Measurements from ENCODE around the gene GALNTL6. TPM values are rescaled to one million over a fixed set of nuclear protein-coding genes. Genes with fewer than 3 reads are reported as not detected.

The GALNTL6 gene
- total RNA-seq, 1 experiment from 2014 or later: not detected

GRCh38 chr4:172866421-172866820 lies 1053.2 kb downstream of the GALNTL6 start (continued):
- TF ChIP-seq, protein P1, sequence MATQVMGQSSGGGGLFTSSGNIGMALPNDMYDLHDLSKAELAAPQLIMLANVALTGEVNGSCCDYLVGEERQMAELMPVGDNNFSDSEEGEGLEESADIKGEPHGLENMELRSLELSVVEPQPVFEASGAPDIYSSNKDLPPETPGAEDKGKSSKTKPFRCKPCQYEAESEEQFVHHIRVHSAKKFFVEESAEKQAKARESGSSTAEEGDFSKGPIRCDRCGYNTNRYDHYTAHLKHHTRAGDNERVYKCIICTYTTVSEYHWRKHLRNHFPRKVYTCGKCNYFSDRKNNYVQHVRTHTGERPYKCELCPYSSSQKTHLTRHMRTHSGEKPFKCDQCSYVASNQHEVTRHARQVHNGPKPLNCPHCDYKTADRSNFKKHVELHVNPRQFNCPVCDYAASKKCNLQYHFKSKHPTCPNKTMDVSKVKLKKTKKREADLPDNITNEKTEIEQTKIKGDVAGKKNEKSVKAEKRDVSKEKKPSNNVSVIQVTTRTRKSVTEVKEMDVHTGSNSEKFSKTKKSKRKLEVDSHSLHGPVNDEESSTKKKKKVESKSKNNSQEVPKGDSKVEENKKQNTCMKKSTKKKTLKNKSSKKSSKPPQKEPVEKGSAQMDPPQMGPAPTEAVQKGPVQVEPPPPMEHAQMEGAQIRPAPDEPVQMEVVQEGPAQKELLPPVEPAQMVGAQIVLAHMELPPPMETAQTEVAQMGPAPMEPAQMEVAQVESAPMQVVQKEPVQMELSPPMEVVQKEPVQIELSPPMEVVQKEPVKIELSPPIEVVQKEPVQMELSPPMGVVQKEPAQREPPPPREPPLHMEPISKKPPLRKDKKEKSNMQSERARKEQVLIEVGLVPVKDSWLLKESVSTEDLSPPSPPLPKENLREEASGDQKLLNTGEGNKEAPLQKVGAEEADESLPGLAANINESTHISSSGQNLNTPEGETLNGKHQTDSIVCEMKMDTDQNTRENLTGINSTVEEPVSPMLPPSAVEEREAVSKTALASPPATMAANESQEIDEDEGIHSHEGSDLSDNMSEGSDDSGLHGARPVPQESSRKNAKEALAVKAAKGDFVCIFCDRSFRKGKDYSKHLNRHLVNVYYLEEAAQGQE (IDR thresholded peaks at IDR 0.05; ENCODE audit: low read depth): no peak
- TF ChIP-seq YY1 (IDR thresholded peaks at IDR 0.05; ENCODE audit: extremely low read depth, insufficient replicate concordance, low read depth, low read length) (no peak), EZH2 (IDR thresholded peaks at IDR 0.05) (no peak), SRF (IDR thresholded peaks at IDR 0.05; ENCODE audit: low read depth) (no peak)

DNA sequence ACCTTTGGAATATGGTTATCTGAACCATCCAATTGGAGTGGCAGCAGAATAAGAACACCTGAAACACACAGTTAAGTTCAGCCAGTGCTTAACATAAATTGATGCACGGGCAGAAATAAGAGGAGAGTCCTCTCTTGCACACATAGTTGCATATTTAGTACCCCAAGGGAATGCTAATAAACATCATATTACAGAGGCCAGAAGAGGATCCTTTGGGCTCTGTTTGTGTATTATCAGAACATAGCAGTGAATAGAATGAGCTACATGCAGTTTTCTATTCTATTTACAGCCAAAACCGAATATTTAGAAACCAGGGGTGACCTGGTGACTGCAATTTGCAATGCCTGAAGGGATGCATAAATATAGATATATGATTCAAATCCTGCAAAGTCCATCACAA lies 1054.6 kb downstream of the GALNTL6 start:
- H3K4me2 ChIP-seq (ENCODE audit: low read length): no peak overlapping the region
- no peaks in the 10 kb centered on the region for H3K9me3 ChIP-seq (ENCODE audit: control insufficient read depth in 1 of 2, insufficient read depth in 1 of 2, low read depth in 1 of 2, low read length in 2 of 2)
- H3K79me2 ChIP-seq (ENCODE audit: insufficient read depth, low read length): no peaks in the 10 kb centered on the region
- no peak overlapping the region for H2AFZ ChIP-seq (ENCODE audit: low read depth, low read length, poor library complexity, severe bottlenecking)
- TF ChIP-seq, protein P2, sequence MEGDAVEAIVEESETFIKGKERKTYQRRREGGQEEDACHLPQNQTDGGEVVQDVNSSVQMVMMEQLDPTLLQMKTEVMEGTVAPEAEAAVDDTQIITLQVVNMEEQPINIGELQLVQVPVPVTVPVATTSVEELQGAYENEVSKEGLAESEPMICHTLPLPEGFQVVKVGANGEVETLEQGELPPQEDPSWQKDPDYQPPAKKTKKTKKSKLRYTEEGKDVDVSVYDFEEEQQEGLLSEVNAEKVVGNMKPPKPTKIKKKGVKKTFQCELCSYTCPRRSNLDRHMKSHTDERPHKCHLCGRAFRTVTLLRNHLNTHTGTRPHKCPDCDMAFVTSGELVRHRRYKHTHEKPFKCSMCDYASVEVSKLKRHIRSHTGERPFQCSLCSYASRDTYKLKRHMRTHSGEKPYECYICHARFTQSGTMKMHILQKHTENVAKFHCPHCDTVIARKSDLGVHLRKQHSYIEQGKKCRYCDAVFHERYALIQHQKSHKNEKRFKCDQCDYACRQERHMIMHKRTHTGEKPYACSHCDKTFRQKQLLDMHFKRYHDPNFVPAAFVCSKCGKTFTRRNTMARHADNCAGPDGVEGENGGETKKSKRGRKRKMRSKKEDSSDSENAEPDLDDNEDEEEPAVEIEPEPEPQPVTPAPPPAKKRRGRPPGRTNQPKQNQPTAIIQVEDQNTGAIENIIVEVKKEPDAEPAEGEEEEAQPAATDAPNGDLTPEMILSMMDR (IDR thresholded peaks at IDR 0.05 in 2 of 3, conservative IDR thresholded peaks at IDR 0.05 in 1 of 3; ENCODE audit: borderline replicate concordance in 1 of 3, insufficient read depth in 1 of 3, low read depth in 2 of 3, low read length in 2 of 3): no peak
- TF ChIP-seq, protein P1 (IDR thresholded peaks at IDR 0.05; ENCODE audit: low read depth): no peak
- TF ChIP-seq POLR2A (IDR thresholded peaks at IDR 0.05; ENCODE audit: borderline replicate concordance, extremely low read depth, insufficient read depth, insufficient read length) (no peak), SIN3A (IDR thresholded peaks at IDR 0.05; ENCODE audit: low read depth) (no peak), CEBPB (IDR thresholded peaks at IDR 0.05; ENCODE audit: low read depth) (no peak), EZH2phosphoT487 (IDR thresholded peaks at IDR 0.05; ENCODE audit: borderline replicate concordance) (no peak), TCF7L2 (IDR thresholded peaks at IDR 0.05; ENCODE audit: borderline replicate concordance, extremely low read depth, insufficient read depth, insufficient read length) (no peak), CBX3 (IDR thresholded peaks at IDR 0.05; ENCODE audit: low read depth) (no peak), FOSL1 (IDR thresholded peaks at IDR 0.05; ENCODE audit: low read depth) (no peak), JUND (IDR thresholded peaks at IDR 0.05) (no peak), ZFX (IDR thresholded peaks at IDR 0.05) (no peak), EGR1 (IDR thresholded peaks at IDR 0.05; ENCODE audit: low read depth) (no peak), SRF (IDR thresholded peaks at IDR 0.05; ENCODE audit: low read depth) (no peak)
- TF ChIP-seq, protein P3, sequence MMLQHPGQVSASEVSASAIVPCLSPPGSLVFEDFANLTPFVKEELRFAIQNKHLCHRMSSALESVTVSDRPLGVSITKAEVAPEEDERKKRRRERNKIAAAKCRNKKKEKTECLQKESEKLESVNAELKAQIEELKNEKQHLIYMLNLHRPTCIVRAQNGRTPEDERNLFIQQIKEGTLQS (IDR thresholded peaks at IDR 0.05): no peak
- POLR2A ChIA-PET: no interaction called here
- no peaks in the 10 kb centered on the region for H3K27me3 ChIP-seq (ENCODE audit: insufficient read depth, low read length)
- H3K9me2 ChIP-seq (ENCODE audit: insufficient read depth): no peaks in the 10 kb centered on the region
- no peak overlapping the region for H3K27ac ChIP-seq (ENCODE audit: low read depth, low read length)
- RAD21 ChIA-PET (ENCODE audit: low non-redundant PET in 1 of 2, low total read pairs in 2 of 2, uncharacterized antibody in 2 of 2, unreplicated experiment in 2 of 2): no interaction called here
- no peaks in the 10 kb centered on the region for H3K4me1 ChIP-seq (ENCODE audit: control insufficient read depth in 1 of 2, insufficient read depth in 2 of 2, low read length in 2 of 2)
- intact Hi-C loops (cut with micrococcal nuclease): no loop called here
- CTCF ChIA-PET: interaction anchor here (1.1 kb wide), 1 partner anchor 24 kb away, joined by 4 read pairs; no protein-coding TSS in a partner anchor
- DNase-seq (ENCODE audit: low read depth, low spot score) (no peak), ATAC-seq (no peak)
- no peaks in the 10 kb centered on the region for H3K36me3 ChIP-seq (ENCODE audit: control insufficient read depth in 1 of 2, insufficient read depth in 2 of 2, low read length in 2 of 2)
- no peaks in the 10 kb centered on the region for H4K20me1 ChIP-seq (ENCODE audit: insufficient read depth)
- H3K9ac ChIP-seq (ENCODE audit: low read length): no peak overlapping the region
- no peak overlapping the region for H3K4me3 ChIP-seq (replicated peaks in 1 of 2; ENCODE audit: low read depth in 1 of 2, low read length in 2 of 2)
- no TSS peak for BruUV-seq (replicated peaks)
